IMR-90 (cell line): ENCODE results near the gene ATM. TPM values are rescaled to one million over a fixed set of nuclear protein-coding genes. Genes with fewer than 3 reads are reported as not detected.

ENCODE experiments used
- ATAC-seq: fragments of 200-7000 bp; cut with Tn5 transposase; 2 replicates; pipeline ENCODE4 v1.9.1; 2020; ENCODE audit warnings: low read depth, mild to moderate bottlenecking, moderate library complexity
- BruUV-seq: library from RNA; stranded (reverse); fragments of 400-500 nt; replicated peaks from 2 replicates; lab custom pipeline; 2021; lab: Mats Ljungman, UMichigan
- CTCF ChIA-PET: fragments of 300-600 bp; formaldehyde crosslinking; extraction: SDS; loops from one replicate; lab custom pipeline; 2021; ENCODE audit warnings: antibody characterized with exemption; lab: Yijun Ruan, JAX
- POLR2A ChIA-PET: fragments of 300-600 bp; sonication (Branson Sonifier 250); formaldehyde crosslinking; loops from one replicate; lab custom pipeline; 2022; ENCODE audit warnings: antibody characterized with exemption; ENCODE audit not compliant: unreplicated experiment; lab: Charles Lee
- DNase-seq: peaks from one replicate; pipeline ENCODE4 v3.0.0; 2013
- H2AFZ ChIP-seq: replicated peaks from 2 replicates; pipeline ENCODE3; 2013; ENCODE audit warnings: low read length, mild to moderate bottlenecking; ENCODE audit not compliant: poor library complexity
- H2AK5ac ChIP-seq: 2 replicates; pipeline ENCODE4 v1.6.1; 2013; ENCODE audit warnings: low read depth, low read length, inconsistent platforms
- H2AK9ac ChIP-seq: replicated peaks from 2 replicates; pipeline ENCODE3; 2013; ENCODE audit warnings: mild to moderate bottlenecking, low read depth, low read length, moderate library complexity; ENCODE audit not compliant: poor library complexity
- H2BK120ac ChIP-seq: 2 replicates; pipeline ENCODE4 v1.6.1; 2013; ENCODE audit warnings: low read depth, low read length, inconsistent platforms
- H2BK15ac ChIP-seq: 3 replicates; pipeline ENCODE4 v1.6.1; 2013; ENCODE audit warnings: low read depth, low read length, inconsistent platforms
- H2BK20ac ChIP-seq: 2 replicates; pipeline ENCODE4 v1.6.1; 2013; ENCODE audit warnings: low read depth, mild to moderate bottlenecking, inconsistent platforms, low read length, moderate library complexity
- H2BK5ac ChIP-seq: 2 replicates; pipeline ENCODE4 v1.6.1; 2013; ENCODE audit warnings: mild to moderate bottlenecking, low read depth, low read length, inconsistent platforms; ENCODE audit not compliant: poor library complexity, severe bottlenecking
- H3K14ac ChIP-seq: replicated peaks from 2 replicates; pipeline ENCODE4 v1.6.1; 2013; ENCODE audit warnings: low read depth, low read length, inconsistent platforms
- H3K18ac ChIP-seq: 2 replicates; pipeline ENCODE4 v1.6.1; 2013; ENCODE audit warnings: low read depth, low read length, control low read depth
- H3K23ac ChIP-seq: 2 replicates; pipeline ENCODE4 v1.6.1; 2013; ENCODE audit warnings: low read depth, low read length, inconsistent platforms
- H3K27ac ChIP-seq: 2 replicates; pipeline ENCODE4 v1.5.1; 2013; ENCODE audit warnings: mild to moderate bottlenecking, control low read depth, low read length; ENCODE audit not compliant: insufficient read depth
- H3K27me3 ChIP-seq: 2 replicates; pipeline ENCODE4 v1.6.1; 2013; ENCODE audit warnings: low read length; ENCODE audit not compliant: control insufficient read depth, insufficient read depth
- H3K36me3 ChIP-seq: 2 replicates; pipeline ENCODE4 v1.6.1; 2013; ENCODE audit warnings: low read length, mixed read lengths; ENCODE audit not compliant: control insufficient read depth, insufficient read depth
- H3K4ac ChIP-seq: 2 replicates; pipeline ENCODE4 v1.6.1; 2013; ENCODE audit warnings: low read depth, low read length, inconsistent platforms
- H3K4me1 ChIP-seq: 2 replicates; pipeline ENCODE4 v1.6.1; 2013; ENCODE audit warnings: low read length, mixed read lengths; ENCODE audit not compliant: control insufficient read depth, insufficient read depth
- H3K4me2 ChIP-seq: 2 replicates; pipeline ENCODE4 v1.6.1; 2013; ENCODE audit warnings: low read depth, mild to moderate bottlenecking, control low read depth, low read length, moderate library complexity
- H3K4me3 ChIP-seq: 2 replicates; pipeline ENCODE4 v1.5.1; 2013; ENCODE audit warnings: low read depth, mild to moderate bottlenecking, control low read depth, low read length, moderate library complexity; ENCODE audit not compliant: insufficient read depth
- H3K56ac ChIP-seq: 2 replicates; pipeline ENCODE4 v1.6.1; 2013; ENCODE audit warnings: low read length, inconsistent platforms; ENCODE audit not compliant: insufficient read depth; ENCODE audit errors: extremely low read depth
- H3K79me1 ChIP-seq, 2 experiments: 2 replicates each; pipeline ENCODE4 v1.6.1; 2013; ENCODE audit warnings: low read length in 2 of 2, inconsistent platforms in 1 of 2, low read depth in 1 of 2
- H3K9ac ChIP-seq: 2 replicates; pipeline ENCODE4 v1.6.1; 2013; ENCODE audit warnings: low read depth, low read length, control low read depth
- H3K9me1 ChIP-seq: 2 replicates; pipeline ENCODE4 v1.6.1; 2013; ENCODE audit warnings: low read length, inconsistent platforms; ENCODE audit not compliant: insufficient read depth
- H3K9me3 ChIP-seq: 2 replicates; pipeline ENCODE4 v1.6.1; 2013; ENCODE audit warnings: low read length; ENCODE audit not compliant: control insufficient read depth, insufficient read depth
- H4K20me1 ChIP-seq: 2 replicates; pipeline ENCODE4 v1.6.1; 2013; ENCODE audit warnings: low read length, inconsistent platforms; ENCODE audit not compliant: insufficient read depth
- H4K5ac ChIP-seq: 2 replicates; pipeline ENCODE4 v1.6.1; 2013; ENCODE audit warnings: mild to moderate bottlenecking, low read depth, low read length, control low read depth
- H4K8ac ChIP-seq, 2 experiments: 2 replicates each; pipeline ENCODE4 v1.6.1; 2013; ENCODE audit warnings: low read depth in 2 of 2, low read length in 2 of 2, control low read depth in 1 of 2, inconsistent platforms in 1 of 2
- H4K91ac ChIP-seq: 2 replicates; pipeline ENCODE4 v1.6.1; 2013; ENCODE audit warnings: low read depth, low read length, inconsistent platforms; ENCODE audit not compliant: insufficient read depth
- BHLHE40 ChIP-seq: fragments of 150-350 bp; IDR thresholded peaks from 2 replicates; pipeline ENCODE4 v1.6.1; 2016; ENCODE audit warnings: mild to moderate bottlenecking, low read depth, low read length
- CEBPB ChIP-seq: IDR thresholded peaks from 2 replicates; pipeline ENCODE4 v1.6.1; 2012; ENCODE audit warnings: low read depth, low read length, improper control_type of control experiment
- CHD1 ChIP-seq: IDR thresholded peaks from 2 replicates; pipeline ENCODE4 v1.6.1; 2012; ENCODE audit warnings: low read depth, low read length, improper control_type of control experiment
- CTCF ChIP-seq: conservative IDR thresholded peaks from 2 replicates; pipeline ENCODE4 v1.5.1; 2012; ENCODE audit warnings: mild to moderate bottlenecking, low read depth, low read length, improper control_type of control experiment
- FOS ChIP-seq: fragments of 150-350 bp; IDR thresholded peaks from 2 replicates; pipeline ENCODE4 v1.6.1; 2016; ENCODE audit warnings: low read depth, low read length
- MAFK ChIP-seq: IDR thresholded peaks from 2 replicates; pipeline ENCODE4 v1.6.1; 2012; ENCODE audit warnings: low read depth, low read length, improper control_type of control experiment
- MAZ ChIP-seq: IDR thresholded peaks from 2 replicates; pipeline ENCODE4 v1.6.1; 2012; ENCODE audit warnings: low read depth, mild to moderate bottlenecking, low read length, improper control_type of control experiment, moderate library complexity, borderline replicate concordance
- MXI1 ChIP-seq: IDR thresholded peaks from 2 replicates; pipeline ENCODE4 v1.6.1; 2012; ENCODE audit warnings: low read depth, mild to moderate bottlenecking, low read length, moderate library complexity, borderline replicate concordance
- NFE2L2 ChIP-seq: fragments of 150-350 bp; IDR thresholded peaks from 2 replicates; pipeline ENCODE4 v1.6.1; 2016; ENCODE audit warnings: low read depth, mild to moderate bottlenecking, low read length
- POLR2A ChIP-seq: IDR thresholded peaks from 2 replicates; pipeline ENCODE4 v1.6.1; 2012; ENCODE audit warnings: mild to moderate bottlenecking, low read depth, low read length
- RAD21 ChIP-seq: IDR thresholded peaks from 2 replicates; pipeline ENCODE4 v1.6.1; 2012; ENCODE audit warnings: low read length, improper control_type of control experiment
- RCOR1 ChIP-seq: IDR thresholded peaks from 2 replicates; pipeline ENCODE4 v1.6.1; 2012; ENCODE audit warnings: mild to moderate bottlenecking, low read length, improper control_type of control experiment; ENCODE audit not compliant: insufficient replicate concordance
- RFX5 ChIP-seq: IDR thresholded peaks from 2 replicates; pipeline ENCODE4 v1.8.0; 2012; ENCODE audit warnings: low read depth, mild to moderate bottlenecking, low read length, moderate library complexity
- SMC3 ChIP-seq: fragments of 150-350 bp; IDR thresholded peaks from 2 replicates; pipeline ENCODE4 v1.6.1; 2016; ENCODE audit warnings: low read depth, mild to moderate bottlenecking, antibody characterized with exemption, low read length, moderate library complexity
- dilution Hi-C: fragments of 300-500 bp; cut with HindIII; formaldehyde crosslinking; loops from one replicate; pipeline ENCODE4 v1.14.3; 2018; ENCODE audit warnings: low sequenced_read_pairs; ENCODE audit not compliant: unreplicated experiment
- in situ Hi-C: fragments of 300-500 bp; cut with MboI; formaldehyde crosslinking; loops from 3 replicates; pipeline ENCODE4 v1.14.3; 2019; ENCODE audit warnings: low sequenced_read_pairs, inconsistent platforms, mixed read lengths
- intact Hi-C: fragments of 100-400 bp; cut with micrococcal nuclease; formaldehyde crosslinking; loops from 2 replicates; pipeline ENCODE4 v1.10.0; 2022
- polyA plus RNA-seq, 3 experiments: library from polyadenylated mRNA; depleted of rRNA; stranded (reverse); fragments of >200 nt; gene quantifications; 2 replicates each; pipeline ENCODE4 v1.2.3, GENCODE V29; 2012; ENCODE audit warnings: low replicate concordance in 1 of 3
- total RNA-seq: library from RNA; depleted of rRNA; stranded (reverse); fragments of >200 nt; gene quantifications from 2 replicates; pipeline ENCODE4 v1.2.3, GENCODE V29; 2012
- TF ChIP-seq, protein P1 (sequence below): fragments of 150-350 bp; IDR thresholded peaks from 2 replicates; pipeline ENCODE4 v1.6.1; 2017; ENCODE audit warnings: mild to moderate bottlenecking, antibody characterized with exemption, low read length, low read depth
- TF ChIP-seq, protein P2 (sequence below): fragments of 150-350 bp; IDR thresholded peaks from 2 replicates; pipeline ENCODE4 v1.6.1; 2016; ENCODE audit warnings: low read depth, mild to moderate bottlenecking, low read length, moderate library complexity, borderline replicate concordance

Gene ATM
- total and polyA plus RNA-seq, 2 of the 4 experiments (the other 2 are of a cell fraction) = 18.1 to 30.6 TPM

DNA sequence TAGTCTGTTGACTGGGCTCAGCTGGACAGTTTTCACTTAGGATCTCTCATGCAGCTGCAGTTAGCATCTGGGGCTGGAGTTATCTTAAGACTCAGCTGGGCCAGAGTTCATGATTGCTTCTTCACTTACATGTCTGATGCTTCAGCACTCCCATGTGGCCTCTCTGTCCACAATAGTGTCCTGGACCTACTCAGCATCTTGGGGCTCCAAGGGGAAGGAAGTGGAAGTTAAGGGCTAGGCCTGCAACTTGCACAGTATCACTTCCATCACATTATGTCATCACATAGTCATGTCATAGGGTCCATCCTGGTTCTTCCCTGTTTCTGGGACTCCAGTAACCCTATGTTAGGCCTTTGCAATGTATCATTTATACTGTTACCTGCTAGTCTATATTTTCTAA is 128.6 kb downstream of the ATM start:
- Histone ChIP-seq H2BK15ac (no peak overlapping the region), H3K18ac (no peak overlapping the region), H3K23ac (no peak overlapping the region), H2AK5ac (no peak overlapping the region), H2BK5ac (no peak overlapping the region), H3K9me1 (peaks cover 6% of the 10 kb centered on the region; the same call in 1 of the 2 replicates), H3K4me3 (no peak overlapping the region), H3K56ac (no peak overlapping the region), H2BK120ac (no peak overlapping the region), H3K36me3 (peaks cover 17% of the 10 kb centered on the region), H4K5ac (no peak overlapping the region), H3K14ac (no peak overlapping the region), H3K79me1 (no peaks in the 10 kb centered on the region), H4K91ac (no peak overlapping the region), H4K8ac (no peak overlapping the region), H2AK9ac (no peak overlapping the region), H3K4me2 (no peak overlapping the region), H4K20me1 (no peaks in the 10 kb centered on the region), H2AFZ (no peak overlapping the region), H3K27ac (no peak overlapping the region), H3K4ac (no peak overlapping the region), H3K9ac (no peak overlapping the region), H3K27me3 (no peaks in the 10 kb centered on the region), H2BK20ac (no peak overlapping the region), H3K9me3 (no peaks in the 10 kb centered on the region), H3K4me1 (no peaks in the 10 kb centered on the region)
- in situ Hi-C loops = no loop called here
- BruUV-seq = no TSS peak
- TF ChIP-seq, protein P1, sequence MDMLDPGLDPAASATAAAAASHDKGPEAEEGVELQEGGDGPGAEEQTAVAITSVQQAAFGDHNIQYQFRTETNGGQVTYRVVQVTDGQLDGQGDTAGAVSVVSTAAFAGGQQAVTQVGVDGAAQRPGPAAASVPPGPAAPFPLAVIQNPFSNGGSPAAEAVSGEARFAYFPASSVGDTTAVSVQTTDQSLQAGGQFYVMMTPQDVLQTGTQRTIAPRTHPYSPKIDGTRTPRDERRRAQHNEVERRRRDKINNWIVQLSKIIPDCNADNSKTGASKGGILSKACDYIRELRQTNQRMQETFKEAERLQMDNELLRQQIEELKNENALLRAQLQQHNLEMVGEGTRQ = no peak
- TF ChIP-seq MXI1 (no peak), POLR2A (no peak), FOS (no peak), RFX5 (no peak), CEBPB (no peak), MAZ (no peak), CHD1 (no peak), RAD21 (no peak), BHLHE40 (no peak), MAFK (no peak), NFE2L2 (no peak), SMC3 (no peak), CTCF (no peak), RCOR1 (no peak)
- TF ChIP-seq, protein P2, sequence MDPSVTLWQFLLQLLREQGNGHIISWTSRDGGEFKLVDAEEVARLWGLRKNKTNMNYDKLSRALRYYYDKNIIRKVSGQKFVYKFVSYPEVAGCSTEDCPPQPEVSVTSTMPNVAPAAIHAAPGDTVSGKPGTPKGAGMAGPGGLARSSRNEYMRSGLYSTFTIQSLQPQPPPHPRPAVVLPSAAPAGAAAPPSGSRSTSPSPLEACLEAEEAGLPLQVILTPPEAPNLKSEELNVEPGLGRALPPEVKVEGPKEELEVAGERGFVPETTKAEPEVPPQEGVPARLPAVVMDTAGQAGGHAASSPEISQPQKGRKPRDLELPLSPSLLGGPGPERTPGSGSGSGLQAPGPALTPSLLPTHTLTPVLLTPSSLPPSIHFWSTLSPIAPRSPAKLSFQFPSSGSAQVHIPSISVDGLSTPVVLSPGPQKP = no peak
- dilution Hi-C loops = no loop called here
- ChIA-PET POLR2A (no interaction called here), CTCF (no interaction called here)
- DNase-seq (no peak), ATAC-seq (no peak)
- intact Hi-C loops = no loop called here
